Testis (tissue), 2 donors: ENCODE results near the gene POLDIP2.

Experiments used
- CTCF ChIP-seq, 3 experiments: fragments of 450-650 bp in 2 of 3; fragments of 200-600 bp in 1 of 3; sonication (generic) in 1 of 3; IDR thresholded peaks; one replicate each; pipeline ENCODE4 v1.5.1; 2016 to 2019; ENCODE audit warnings: antibody characterized with exemption in 3 of 3, mild to moderate bottlenecking in 2 of 3, moderate library complexity in 1 of 3
- POLR2A ChIP-seq: fragments of 450-650 bp; IDR thresholded peaks from one replicate; pipeline ENCODE4 v1.6.1; 2017; ENCODE audit warnings: antibody characterized with exemption, mild to moderate bottlenecking, moderate library complexity

GRCh38 chr17:28402224-28402630 lies 44.9 kb upstream of the POLDIP2 start:
- TF ChIP-seq POLR2A (no peak), CTCF (IDR thresholded peaks at IDR 0.05) (no peak)
